C4-2B (cell line): ENCODE data around the gene SLFN12L.
"Not testable (repeated sequence)": the region's sequence is repeated elsewhere in the genome, so short reads cannot be mapped to it uniquely, and the experiment has no call there.

Experiments used
- H3K27ac ChIP-seq: fragments of 450-650 bp; 2 replicates; pipeline ENCODE4 v1.5.1; 2017
- CTCF ChIP-seq: fragments of 450-650 bp; conservative IDR thresholded peaks from 2 replicates; pipeline ENCODE4 v1.5.1; 2017; ENCODE audit warnings: mild to moderate bottlenecking
- ZFX ChIP-seq: fragments of 450-650 bp; IDR thresholded peaks from 2 replicates; pipeline ENCODE4 v1.6.1; 2017

SLFN12L gene

GRCh38 chr17:35529866-35530265, 7.6 kb downstream of the SLFN12L start:
- TF ChIP-seq CTCF (no peak), ZFX (no peak)
- no peak overlapping the region for H3K27ac ChIP-seq

- H3K27ac ChIP-seq, result not testable (repeated sequence)
Measured at GRCh38 chr17:35529326-35529725, 8.2 kb downstream of the SLFN12L start.

DNA sequence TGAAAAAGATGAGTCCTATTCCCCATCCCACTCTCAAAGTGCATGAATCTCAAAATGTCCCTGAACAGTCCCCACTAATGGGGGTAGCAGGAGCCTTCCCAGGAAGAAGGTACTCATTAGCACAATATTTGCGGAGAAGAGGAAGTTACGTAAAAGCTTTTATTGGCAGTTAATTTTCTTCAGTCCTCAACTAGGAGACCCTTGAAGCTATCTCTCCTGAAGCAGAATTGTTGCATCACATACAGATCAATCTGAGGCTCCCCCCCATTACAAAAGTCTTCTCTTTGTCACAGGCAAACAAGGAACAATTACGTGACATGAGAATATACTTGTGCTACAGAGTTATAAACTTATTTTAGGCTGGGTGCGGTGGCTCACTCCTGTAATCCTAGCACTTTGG, 14.2 kb downstream of the SLFN12L start:
- H3K27ac ChIP-seq, result no peak overlapping the region
- TF ChIP-seq CTCF (no peak), ZFX (no peak)

GRCh38 chr17:35521654-35522256, 15.7 kb downstream of the SLFN12L start:
- not testable (repeated sequence) for H3K27ac ChIP-seq

- no peak overlapping the region for H3K27ac ChIP-seq
- TF ChIP-seq CTCF (no peak), ZFX (no peak)
Measured at GRCh38 chr17:35521150-35521549, 16.3 kb downstream of the SLFN12L start.

DNA sequence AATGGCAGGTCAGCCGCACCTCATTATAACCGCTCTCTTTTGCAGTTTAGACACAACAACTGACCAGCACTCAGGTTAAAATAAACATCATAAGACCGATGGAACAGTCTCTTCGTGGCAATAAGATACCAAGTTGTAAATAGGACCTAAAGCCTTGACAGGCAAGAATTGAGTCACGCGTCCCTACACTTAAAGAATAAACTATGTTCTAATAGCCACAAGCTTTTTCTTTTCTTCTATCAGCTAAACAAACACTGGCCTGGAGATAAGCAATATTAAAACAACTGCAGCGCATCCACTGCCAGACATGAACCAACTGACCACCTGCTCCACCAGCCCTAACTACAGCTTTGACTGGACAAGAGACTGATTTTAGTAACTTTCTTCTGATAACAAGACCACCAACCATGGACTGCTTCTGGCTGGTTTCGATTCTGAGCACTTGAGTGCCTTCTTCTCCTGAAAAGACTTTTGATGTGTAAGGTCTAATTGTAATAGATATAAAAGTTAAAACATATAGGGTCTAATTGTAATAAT, 17.5 kb downstream of the SLFN12L start:
- TF ChIP-seq ZFX, result no peak
- no peak for TF ChIP-seq CTCF
- H3K27ac ChIP-seq, result no peak overlapping the region

GRCh38 chr17:35519439-35519838, 18.0 kb downstream of the SLFN12L start:
- TF ChIP-seq CTCF (no peak), ZFX (no peak)
- H3K27ac ChIP-seq, result no peak overlapping the region

DNA sequence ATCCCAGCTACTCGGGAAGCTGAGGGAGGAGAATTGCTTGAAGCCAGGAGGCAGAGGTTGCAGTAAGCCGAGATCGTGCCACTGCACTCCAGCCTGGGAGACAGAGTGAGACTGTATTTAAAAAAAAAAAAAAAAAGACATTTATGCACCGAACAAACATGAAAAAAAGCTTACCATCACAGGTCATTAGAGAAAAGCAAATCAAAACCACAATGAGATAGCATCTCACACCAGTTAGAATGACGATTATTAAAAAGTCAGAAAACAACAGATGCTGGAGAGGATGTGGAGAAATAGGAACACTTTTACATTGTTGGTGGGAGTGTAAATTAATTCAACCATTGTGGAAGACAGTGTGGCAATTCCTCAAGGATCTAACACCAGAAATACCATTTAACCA, 19.0 kb downstream of the SLFN12L start:
- not testable (repeated sequence) for H3K27ac ChIP-seq

DNA sequence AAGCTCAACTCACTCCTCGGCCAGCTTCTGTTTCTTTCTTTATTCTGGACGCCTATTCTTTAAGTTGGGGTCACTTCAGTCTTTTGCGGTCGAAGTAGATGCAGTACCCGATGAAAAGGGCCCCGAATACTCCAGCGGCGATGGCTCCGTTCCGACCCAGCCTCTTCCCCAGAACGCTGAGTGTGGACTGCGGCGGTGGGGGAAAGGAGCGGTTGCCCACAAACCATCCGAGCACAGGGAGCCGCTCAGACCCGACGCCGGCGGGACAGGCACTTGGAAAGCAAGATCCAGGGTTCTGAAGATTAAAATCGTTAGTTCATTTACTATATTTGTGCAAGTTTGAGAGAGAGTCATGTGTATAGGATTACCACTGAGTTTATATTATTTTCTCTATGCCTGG, 22.5 kb downstream of the SLFN12L start:
- TF ChIP-seq ZFX (no peak), CTCF (no peak)
- H3K27ac ChIP-seq, result no peak overlapping the region
